Mesenchymal stem cell (in vitro differentiated cells and primary cell): ENCODE measurements around the gene ARHGAP4.

ENCODE experiments used
- DNase-seq: peaks from one replicate; pipeline ENCODE4 v3.0.0-alpha.2; 2013
- H2AFZ ChIP-seq: one replicate; pipeline ENCODE4 v1.6.1; 2013; ENCODE audit warnings: low read depth, mild to moderate bottlenecking, control low read depth, inconsistent platforms, low read length, moderate library complexity
- H2AK5ac ChIP-seq: 2 replicates; pipeline ENCODE4 v1.6.1; 2013; ENCODE audit warnings: low read length, moderate library complexity, mild to moderate bottlenecking, inconsistent platforms; ENCODE audit not compliant: severe bottlenecking
- H2BK120ac ChIP-seq: one replicate; pipeline ENCODE4 v1.6.1; 2013; ENCODE audit warnings: low read depth, mild to moderate bottlenecking, inconsistent platforms, low read length, moderate library complexity
- H2BK12ac ChIP-seq, 2 experiments: one replicate each; pipeline ENCODE4 v1.6.1; 2013; ENCODE audit warnings: inconsistent platforms in 2 of 2, low read length in 2 of 2, mild to moderate bottlenecking in 2 of 2, moderate library complexity in 2 of 2, control low read depth in 1 of 2
- H2BK15ac ChIP-seq: one replicate; pipeline ENCODE4 v1.6.1; 2013; ENCODE audit warnings: mild to moderate bottlenecking, low read depth, inconsistent platforms; ENCODE audit not compliant: poor library complexity, severe bottlenecking
- H2BK5ac ChIP-seq: 2 replicates; pipeline ENCODE4 v1.6.1; 2013; ENCODE audit warnings: low read depth, mild to moderate bottlenecking, low read length, control low read depth, inconsistent platforms; ENCODE audit not compliant: poor library complexity, severe bottlenecking
- H3K14ac ChIP-seq, 2 experiments: one replicate each; pipeline ENCODE4 v1.6.1; 2013; ENCODE audit warnings: inconsistent platforms in 2 of 2, low read length in 2 of 2, control low read depth in 1 of 2, mild to moderate bottlenecking in 1 of 2, moderate library complexity in 1 of 2
- H3K18ac ChIP-seq, 2 experiments: one replicate each; pipeline ENCODE4 v1.6.1; 2013; ENCODE audit warnings: inconsistent platforms in 2 of 2, low read length in 2 of 2, control low read depth in 1 of 2, low read depth in 1 of 2, mild to moderate bottlenecking in 1 of 2
- H3K23ac ChIP-seq, 2 experiments: one replicate each; pipeline ENCODE4 v1.6.1; 2013; ENCODE audit warnings: inconsistent platforms in 2 of 2, low read length in 2 of 2, mild to moderate bottlenecking in 2 of 2, moderate library complexity in 2 of 2, control low read depth in 1 of 2
- H3K27ac ChIP-seq: 2 replicates; pipeline ENCODE4 v1.5.1; 2013; ENCODE audit warnings: mild to moderate bottlenecking, moderate library complexity, low read length, control low read depth, inconsistent platforms; ENCODE audit not compliant: poor library complexity, severe bottlenecking
- H3K27me3 ChIP-seq, 2 experiments: 2 replicates each; pipeline versions ENCODE4 v1.6.1 to v1.7.0; 2013; ENCODE audit warnings: low read length in 2 of 2, mild to moderate bottlenecking in 2 of 2, moderate library complexity in 2 of 2, control low read depth in 1 of 2, inconsistent platforms in 1 of 2; ENCODE audit not compliant: control insufficient read depth in 1 of 2, insufficient read depth in 1 of 2
- H3K36me3 ChIP-seq, 2 experiments: 2 replicates each; pipeline versions ENCODE4 v1.6.1 to v1.7.0; 2013; ENCODE audit warnings: low read length in 2 of 2, control low read depth in 1 of 2, inconsistent platforms in 1 of 2, low read depth in 1 of 2, mild to moderate bottlenecking in 1 of 2; ENCODE audit not compliant: insufficient read depth in 2 of 2, control insufficient read depth in 1 of 2
- H3K4ac ChIP-seq, 2 experiments: one replicate each; pipeline ENCODE4 v1.6.1; 2013; ENCODE audit warnings: inconsistent platforms in 2 of 2, low read length in 2 of 2, mild to moderate bottlenecking in 2 of 2, moderate library complexity in 2 of 2, control low read depth in 1 of 2, low read depth in 1 of 2
- H3K4me1 ChIP-seq: 2 replicates; pipeline ENCODE4 v1.6.1; 2013; ENCODE audit warnings: low read depth, low read length, control low read depth; ENCODE audit not compliant: control insufficient read depth, insufficient read depth
- H3K4me2 ChIP-seq: 2 replicates; pipeline ENCODE4 v1.6.1; 2013; ENCODE audit warnings: low read length, mild to moderate bottlenecking, inconsistent platforms; ENCODE audit not compliant: poor library complexity, severe bottlenecking
- H3K4me3 ChIP-seq, 2 experiments: 2 replicates each; pipeline versions ENCODE4 v1.5.1 to v1.7.0; 2013; ENCODE audit warnings: low read length in 2 of 2, mild to moderate bottlenecking in 2 of 2, control low read depth in 1 of 2, low read depth in 1 of 2; ENCODE audit not compliant: insufficient read depth in 1 of 2
- H3K79me1 ChIP-seq: replicated peaks from 2 replicates; pipeline ENCODE4 v1.6.1; 2013; ENCODE audit warnings: mild to moderate bottlenecking, control low read depth, low read length, inconsistent platforms; ENCODE audit not compliant: poor library complexity, severe bottlenecking
- H3K9ac ChIP-seq: 2 replicates; pipeline ENCODE4 v1.7.0; 2013; ENCODE audit warnings: mild to moderate bottlenecking, low read length, moderate library complexity
- H3K9me3 ChIP-seq: 2 replicates; pipeline ENCODE4 v1.7.0; 2013; ENCODE audit warnings: mild to moderate bottlenecking, low read length; ENCODE audit not compliant: control insufficient read depth
- H4K8ac ChIP-seq: one replicate; pipeline ENCODE4 v1.6.1; 2013; ENCODE audit warnings: inconsistent platforms, mild to moderate bottlenecking, low read length, moderate library complexity
- H4K91ac ChIP-seq: one replicate; pipeline ENCODE4 v1.6.1; 2013; ENCODE audit warnings: mild to moderate bottlenecking, low read length, inconsistent platforms
- WGBS: methylation state at CpG from one replicate; pipeline ENCODE4 v1.1.7; 2013; ENCODE audit warnings: mixed read lengths; 5-methylcytosine and 5-hydroxymethylcytosine counted together

The ARHGAP4 gene

GRCh38 chrX:153951683-153952372 lies 25.8 kb upstream of the ARHGAP4 start:
- Histone ChIP-seq H3K4ac (no peak overlapping the region), H3K4me2 (no peak overlapping the region), H3K18ac (no peak overlapping the region), H3K79me1 (peaks cover 22% of the 10 kb centered on the region), H2BK5ac (no peak overlapping the region), H3K9ac (no peak overlapping the region), H4K8ac (no peak overlapping the region), H4K91ac (no peak overlapping the region), H2BK12ac (no peak overlapping the region), H3K4me3 (no peak overlapping the region), H3K9me3 (no peaks in the 10 kb centered on the region), H3K36me3 (peaks cover 88 to 93% of the 10 kb centered on the region in 2 experiments), H3K27me3 (no peaks in the 10 kb centered on the region), H3K14ac (no peak overlapping the region), H2BK15ac (no peak overlapping the region), H3K27ac (no peak overlapping the region), H2BK120ac (no peak overlapping the region), H3K23ac (no peak overlapping the region), H3K4me1 (peaks cover 17% of the 10 kb centered on the region), H2AK5ac (no peak overlapping the region), H2AFZ (no peak overlapping the region)
- WGBS = 96% methylated on average over 22 of the region's 28 CpGs
- no peak for DNase-seq

DNA sequence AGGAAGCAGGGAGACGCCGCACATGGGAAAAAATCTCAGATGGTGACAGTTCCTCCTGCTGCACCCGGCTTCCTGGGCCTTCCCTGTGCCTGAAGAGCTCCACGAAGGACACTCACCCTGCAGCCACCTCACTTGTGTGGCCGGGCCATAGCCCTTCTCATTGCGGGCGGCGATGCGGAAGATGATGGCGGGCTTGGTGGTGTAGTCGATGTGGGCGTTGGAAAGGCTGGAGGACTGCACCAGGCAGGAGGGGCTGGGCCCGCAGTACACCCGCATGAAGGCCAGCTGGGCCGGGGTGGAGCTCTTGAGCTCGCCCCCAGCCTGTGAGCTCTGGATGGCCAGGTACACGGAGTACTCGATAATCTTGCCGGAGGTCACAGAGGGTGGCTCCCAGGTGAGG lies 24.1 kb upstream of the ARHGAP4 start:
- no peak overlapping the region for H3K18ac ChIP-seq
- no peaks in the 10 kb centered on the region for H3K9me3 ChIP-seq
- H2BK120ac ChIP-seq = no peak overlapping the region
- peaks cover 71 to 84% of the 10 kb centered on the region in 2 experiments for H3K36me3 ChIP-seq
- H2BK15ac ChIP-seq = no peak overlapping the region
- H3K27ac ChIP-seq = no peak overlapping the region
- H4K8ac ChIP-seq = no peak overlapping the region
- H3K4me2 ChIP-seq = no peak overlapping the region
- no peak overlapping the region for H2BK5ac ChIP-seq
- peaks cover 22% of the 10 kb centered on the region for H3K79me1 ChIP-seq
- H2AK5ac ChIP-seq = no peak overlapping the region
- no peak overlapping the region for H4K91ac ChIP-seq
- 89% methylated on average over 19 of the region's 19 CpGs for WGBS
- no peak for DNase-seq
- H3K9ac ChIP-seq = no peak overlapping the region
- no peak overlapping the region for H3K4ac ChIP-seq
- H2BK12ac ChIP-seq = no peak overlapping the region
- no peak overlapping the region for H3K4me3 ChIP-seq
- H3K4me1 ChIP-seq = peaks cover 17% of the 10 kb centered on the region
- H3K14ac ChIP-seq = no peak overlapping the region
- no peak overlapping the region for H2AFZ ChIP-seq
- no peaks in the 10 kb centered on the region for H3K27me3 ChIP-seq
- H3K23ac ChIP-seq = no peak overlapping the region

DNA sequence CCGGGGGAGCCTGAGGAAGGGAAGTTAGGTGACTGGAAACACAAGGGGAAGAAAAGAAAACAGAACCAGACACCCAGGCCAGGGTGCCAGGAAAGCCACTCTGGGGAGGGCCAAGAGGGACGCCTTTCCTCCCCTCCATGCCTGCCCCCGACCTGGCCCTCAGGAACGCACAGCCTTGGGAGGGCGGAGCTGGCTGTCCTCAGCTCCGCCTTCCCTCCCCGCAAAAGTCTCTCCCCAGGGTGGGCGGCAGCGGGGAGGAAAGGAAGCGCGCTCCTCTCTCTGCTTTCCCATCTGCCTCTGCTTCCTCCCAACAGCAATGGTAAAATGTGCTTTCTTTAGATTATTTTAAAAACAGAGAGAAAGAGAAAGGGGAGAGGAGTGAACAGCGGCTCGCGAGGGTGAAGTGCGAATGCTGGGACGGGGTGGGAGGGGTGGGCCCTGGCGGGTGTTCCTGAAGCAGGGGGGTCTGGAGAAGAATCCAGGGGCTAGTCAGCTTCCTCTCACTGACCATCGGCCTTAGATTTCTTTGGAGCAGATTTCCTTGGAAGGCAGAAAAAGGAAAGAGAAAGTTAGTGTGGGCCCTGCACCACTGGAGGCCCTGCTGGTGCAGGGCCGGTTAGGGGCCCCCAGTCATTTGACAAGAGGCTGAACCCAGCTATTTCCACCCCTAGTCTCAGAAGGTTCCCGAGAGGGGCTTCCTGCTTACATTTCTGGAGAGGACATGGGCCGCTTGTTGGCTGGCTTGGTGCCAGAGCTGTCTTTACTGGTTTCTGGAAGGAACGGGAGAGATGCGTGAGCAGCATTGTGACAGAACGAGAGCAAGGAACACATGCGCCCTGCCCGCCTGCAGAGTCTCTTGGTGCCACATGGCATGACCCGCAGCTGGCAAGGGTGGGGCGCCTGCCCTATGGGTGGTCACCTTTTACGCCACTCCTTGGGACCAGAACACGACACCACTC lies 23.1 kb upstream of the ARHGAP4 start:
- Histone ChIP-seq H3K23ac (no peak overlapping the region), H3K4ac (peak overlapping the region in 1 of 2 experiments; percentile 24), H3K36me3 (peaks cover 62 to 74% of the 10 kb centered on the region in 2 experiments), H3K9ac (no peak overlapping the region), H2AFZ (no peak overlapping the region), H4K91ac (peak overlapping the region; percentile 27), H3K4me3 (no peak overlapping the region), H4K8ac (peak overlapping the region; percentile 27), H3K27ac (peak overlapping the region; percentile 53), H2BK5ac (no peak overlapping the region), H3K79me1 (peaks cover 22% of the 10 kb centered on the region), H3K9me3 (no peaks in the 10 kb centered on the region), H2BK15ac (no peak overlapping the region), H2BK120ac (peak overlapping the region; percentile 49), H3K4me1 (peaks cover 23% of the 10 kb centered on the region), H3K14ac (no peak overlapping the region), H2BK12ac (no peak overlapping the region), H2AK5ac (no peak overlapping the region), H3K18ac (no peak overlapping the region), H3K27me3 (no peaks in the 10 kb centered on the region), H3K4me2 (no peak overlapping the region)
- no peak for DNase-seq
- 58% methylated on average over 14 of the region's 30 CpGs for WGBS

GRCh38 chrX:153948002-153948466 lies 22.0 kb upstream of the ARHGAP4 start:
- peaks cover 21% of the 10 kb centered on the region for H3K79me1 ChIP-seq
- no peak for DNase-seq
- no peak overlapping the region for H2BK5ac ChIP-seq
- H3K14ac ChIP-seq = no peak overlapping the region
- H2BK120ac ChIP-seq = no peak overlapping the region
- no peak overlapping the region for H2BK15ac ChIP-seq
- H3K4me3 ChIP-seq = no peak overlapping the region
- H3K36me3 ChIP-seq = peaks cover 52 to 64% of the 10 kb centered on the region in 2 experiments
- no peak overlapping the region for H2AK5ac ChIP-seq
- H3K27me3 ChIP-seq = peaks cover 0 to 3% of the 10 kb centered on the region in 2 experiments
- no peak overlapping the region for H3K23ac ChIP-seq
- peak overlapping the region in 1 of 2 experiments; percentile 51 for H3K4ac ChIP-seq
- peak overlapping the region; percentile 19 to 40 for H3K18ac ChIP-seq
- no peaks in the 10 kb centered on the region for H3K9me3 ChIP-seq
- H3K4me2 ChIP-seq = no peak overlapping the region
- no peak overlapping the region for H2AFZ ChIP-seq
- no peak overlapping the region for H3K9ac ChIP-seq
- H4K8ac ChIP-seq = peak overlapping the region; percentile 85
- peak overlapping the region; percentile 32 for H3K27ac ChIP-seq
- peaks cover 26% of the 10 kb centered on the region for H3K4me1 ChIP-seq
- WGBS = 9% methylated on average over 5 of the region's 10 CpGs
- H2BK12ac ChIP-seq = peak overlapping the region in 1 of 2 experiments; percentile 39
- peak overlapping the region; percentile 75 for H4K91ac ChIP-seq
